Measurements from ENCODE around the gene CRAMP1.

CRAMP1 gene

GRCh38 chr16:1642148-1642547 is 30.0 kb downstream of the CRAMP1 start:
- no peak overlapping the region for H3K27ac ChIP-seq
- no peaks in the 10 kb centered on the region for H3K27me3 ChIP-seq (ENCODE audit: insufficient read depth, low read depth, severe bottlenecking)
- DNase-seq = no peak
- no peak for TF ChIP-seq CTCF (IDR thresholded peaks at IDR 0.05; ENCODE audit: low read depth, low read length)
- peaks cover 72% of the 10 kb centered on the region for H3K36me3 ChIP-seq
- H3K9me3 ChIP-seq (ENCODE audit: severe bottlenecking) = no peaks in the 10 kb centered on the region
- no peak overlapping the region for H3K4me3 ChIP-seq (ENCODE audit: low read depth, low read length)

DNA sequence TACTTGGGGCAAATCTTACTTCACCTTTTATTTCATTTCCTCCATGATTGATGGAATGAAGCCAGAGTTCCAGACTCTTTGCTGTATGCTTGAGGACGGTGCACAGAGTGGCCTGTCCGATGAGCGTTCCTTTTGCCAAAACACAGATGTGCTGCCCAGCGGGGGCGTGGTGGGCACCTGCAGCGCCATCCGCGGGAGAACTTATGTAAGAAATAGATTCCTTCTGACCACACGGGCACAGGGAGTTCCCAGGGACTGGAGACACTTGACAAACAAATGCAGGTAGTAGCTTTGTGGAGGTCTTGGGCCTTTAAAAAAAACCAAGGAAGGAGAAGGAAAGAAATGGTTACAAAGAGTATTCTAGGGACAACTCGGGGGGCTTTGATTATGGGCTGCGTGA is 30.6 kb downstream of the CRAMP1 start:
- H3K27me3 ChIP-seq (ENCODE audit: insufficient read depth, low read depth, severe bottlenecking) = no peaks in the 10 kb centered on the region
- no peak overlapping the region for H3K27ac ChIP-seq
- DNase-seq = no peak
- TF ChIP-seq CTCF (IDR thresholded peaks at IDR 0.05; ENCODE audit: low read depth, low read length) = no peak
- H3K36me3 ChIP-seq = peaks cover 69% of the 10 kb centered on the region
- H3K9me3 ChIP-seq (ENCODE audit: severe bottlenecking) = no peaks in the 10 kb centered on the region
- H3K4me3 ChIP-seq (ENCODE audit: low read depth, low read length) = no peak overlapping the region

- TF ChIP-seq CTCF (IDR thresholded peaks at IDR 0.05; ENCODE audit: low read depth, low read length) = no peak
- Histone ChIP-seq H3K9me3 (ENCODE audit: severe bottlenecking) (no peaks in the 10 kb centered on the region), H3K27ac (no peak overlapping the region), H3K4me3 (ENCODE audit: low read depth, low read length) (no peak overlapping the region), H3K27me3 (ENCODE audit: insufficient read depth, low read depth, severe bottlenecking) (no peaks in the 10 kb centered on the region), H3K36me3 (peaks cover 62% of the 10 kb centered on the region)
- no peak for DNase-seq
Observed at GRCh38 chr16:1643521-1643920, 31.4 kb downstream of the CRAMP1 start.

DNA sequence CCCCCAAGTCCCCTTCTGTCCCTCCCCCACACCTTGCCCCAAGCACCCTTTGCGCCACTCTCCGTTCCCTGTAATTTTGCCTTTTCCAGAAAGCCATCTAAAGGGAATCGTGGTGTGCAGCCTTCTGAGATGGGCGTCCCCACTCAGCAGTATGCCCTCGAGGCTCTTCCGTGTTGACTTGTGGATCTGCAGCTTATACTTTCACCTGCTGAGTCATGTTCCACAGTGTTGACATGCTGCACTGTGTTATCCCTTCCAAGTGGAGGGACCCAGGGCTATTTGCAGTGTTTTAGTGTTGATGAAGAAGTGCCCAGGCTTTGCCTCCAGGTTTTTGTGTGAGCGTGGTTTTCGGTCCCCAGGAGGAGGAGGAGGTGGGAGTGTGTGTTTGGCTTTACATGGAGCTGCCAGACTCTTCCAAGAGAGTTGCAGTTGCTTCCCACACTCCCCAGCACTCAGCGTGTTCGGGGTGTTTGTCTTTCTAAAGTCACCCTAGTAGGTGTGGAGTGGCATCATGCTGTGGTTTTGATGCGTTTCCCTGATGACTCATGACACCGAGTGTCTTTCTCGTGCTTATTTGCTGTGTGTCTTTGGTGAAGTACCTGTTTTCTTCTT is 33.9 kb downstream of the CRAMP1 start:
- H3K27me3 ChIP-seq (ENCODE audit: insufficient read depth, low read depth, severe bottlenecking) = no peaks in the 10 kb centered on the region
- no peak overlapping the region for H3K4me3 ChIP-seq (ENCODE audit: low read depth, low read length)
- TF ChIP-seq CTCF (IDR thresholded peaks at IDR 0.05; ENCODE audit: low read depth, low read length) = no peak
- no peak overlapping the region for H3K27ac ChIP-seq
- no peak for DNase-seq
- peaks cover 41% of the 10 kb centered on the region for H3K36me3 ChIP-seq
- H3K9me3 ChIP-seq (ENCODE audit: severe bottlenecking) = no peaks in the 10 kb centered on the region

DNA sequence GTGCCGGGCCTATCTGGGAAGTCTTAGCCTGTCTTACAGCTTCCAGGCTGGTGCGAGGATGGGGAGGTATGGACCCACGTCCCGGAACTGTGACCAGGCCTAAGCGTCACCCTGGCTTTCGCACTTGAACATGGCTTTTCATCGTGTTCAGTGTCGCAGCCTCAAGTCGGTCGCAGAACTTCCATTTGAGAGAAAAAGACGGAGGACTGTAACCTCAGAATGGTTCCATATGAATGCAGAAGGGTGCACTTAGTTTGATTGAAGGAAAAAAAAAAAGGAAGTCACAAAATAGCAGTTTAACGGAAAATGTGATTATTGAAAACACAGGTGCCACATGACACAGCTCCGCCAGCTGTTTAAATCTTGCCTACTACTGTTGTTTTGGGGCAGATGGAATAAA is 35.7 kb downstream of the CRAMP1 start:
- Histone ChIP-seq H3K9me3 (ENCODE audit: severe bottlenecking) (no peaks in the 10 kb centered on the region), H3K4me3 (ENCODE audit: low read depth, low read length) (no peak overlapping the region), H3K27me3 (ENCODE audit: insufficient read depth, low read depth, severe bottlenecking) (no peaks in the 10 kb centered on the region), H3K27ac (no peak overlapping the region), H3K36me3 (peaks cover 39% of the 10 kb centered on the region)
- no peak for DNase-seq
- TF ChIP-seq CTCF (IDR thresholded peaks at IDR 0.05; ENCODE audit: low read depth, low read length) = no peak

DNA sequence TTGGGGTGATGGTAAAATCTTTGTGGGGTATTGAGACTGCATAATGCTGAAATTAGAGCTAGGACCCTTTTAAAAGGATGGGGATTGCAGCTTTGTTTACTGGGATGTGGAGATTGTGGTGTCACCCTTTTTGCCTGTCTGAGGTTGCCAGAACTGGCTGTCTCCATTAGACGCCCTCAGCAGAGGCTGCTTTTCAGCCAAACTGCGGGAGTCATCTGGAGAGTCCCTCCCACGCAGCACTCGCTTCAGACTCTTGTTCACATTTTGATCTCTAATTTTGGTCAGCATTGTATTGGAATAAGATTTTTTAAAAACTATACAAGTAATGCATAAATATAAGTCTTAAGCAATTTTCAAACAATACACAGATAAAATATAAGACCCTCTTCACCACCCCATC is 38.0 kb downstream of the CRAMP1 start:
- Histone ChIP-seq H3K9me3 (ENCODE audit: severe bottlenecking) (no peaks in the 10 kb centered on the region), H3K36me3 (peaks cover 52% of the 10 kb centered on the region)
- no peak for TF ChIP-seq CTCF (IDR thresholded peaks at IDR 0.05; ENCODE audit: low read depth, low read length)

More for the DNA sequence above, 38.0 kb downstream of the CRAMP1 start:
- no peak for DNase-seq
- Histone ChIP-seq H3K27me3 (ENCODE audit: insufficient read depth, low read depth, severe bottlenecking) (no peaks in the 10 kb centered on the region), H3K27ac (no peak overlapping the region), H3K4me3 (ENCODE audit: low read depth, low read length) (no peak overlapping the region)

All from WERI-Rb-1 (cell line).